ENCODE measurements around the gene SHC4.

DNA sequence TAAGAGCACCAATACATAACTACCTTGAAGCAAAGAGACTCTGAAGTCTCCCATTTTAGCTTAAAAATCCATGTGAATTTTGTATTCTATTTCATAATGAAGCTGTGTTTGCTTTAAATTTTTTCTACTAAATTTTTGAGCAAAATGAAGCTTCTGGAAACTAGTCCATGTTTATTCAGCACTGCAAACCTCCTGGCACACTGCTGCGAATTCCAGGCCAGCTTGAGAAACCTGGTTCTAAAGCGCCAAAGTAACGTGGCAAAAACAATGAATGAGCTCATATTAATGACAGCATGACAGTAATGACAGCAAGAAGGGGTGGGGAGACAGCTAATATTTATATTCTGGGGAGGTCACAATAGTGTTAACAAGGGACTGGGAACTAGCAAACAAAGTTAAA is 178.5 kb downstream of the SHC4 start:
- TF ChIP-seq, protein P1, sequence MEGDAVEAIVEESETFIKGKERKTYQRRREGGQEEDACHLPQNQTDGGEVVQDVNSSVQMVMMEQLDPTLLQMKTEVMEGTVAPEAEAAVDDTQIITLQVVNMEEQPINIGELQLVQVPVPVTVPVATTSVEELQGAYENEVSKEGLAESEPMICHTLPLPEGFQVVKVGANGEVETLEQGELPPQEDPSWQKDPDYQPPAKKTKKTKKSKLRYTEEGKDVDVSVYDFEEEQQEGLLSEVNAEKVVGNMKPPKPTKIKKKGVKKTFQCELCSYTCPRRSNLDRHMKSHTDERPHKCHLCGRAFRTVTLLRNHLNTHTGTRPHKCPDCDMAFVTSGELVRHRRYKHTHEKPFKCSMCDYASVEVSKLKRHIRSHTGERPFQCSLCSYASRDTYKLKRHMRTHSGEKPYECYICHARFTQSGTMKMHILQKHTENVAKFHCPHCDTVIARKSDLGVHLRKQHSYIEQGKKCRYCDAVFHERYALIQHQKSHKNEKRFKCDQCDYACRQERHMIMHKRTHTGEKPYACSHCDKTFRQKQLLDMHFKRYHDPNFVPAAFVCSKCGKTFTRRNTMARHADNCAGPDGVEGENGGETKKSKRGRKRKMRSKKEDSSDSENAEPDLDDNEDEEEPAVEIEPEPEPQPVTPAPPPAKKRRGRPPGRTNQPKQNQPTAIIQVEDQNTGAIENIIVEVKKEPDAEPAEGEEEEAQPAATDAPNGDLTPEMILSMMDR (IDR thresholded peaks at IDR 0.05; ENCODE audit: low read depth, low read length), result no peak
- TF ChIP-seq POLR2A (IDR thresholded peaks at IDR 0.05; ENCODE audit: extremely low read depth, insufficient read length) (no peak), MYC (IDR thresholded peaks at IDR 0.05; ENCODE audit: low read depth, low read length) (no peak)
